ENCODE results near the gene PP2D1. TPM values are rescaled to one million over a fixed set of nuclear protein-coding genes. Genes with fewer than 3 reads are reported as not detected.
"Not testable (repeated sequence)": the region's sequence is repeated elsewhere in the genome, so short reads cannot be mapped to it uniquely, and the experiment has no call there.

PP2D1 gene
- under 1 TPM; 0.32 to 0.72 (median 0.44) TPM for polyA plus RNA-seq (ENCODE audit: insufficient read length in 4 of 4)

- no peak for DNase-seq (ENCODE audit: low read depth in 4 of 4, low spot score in 3 of 4)
Observed at GRCh38 chr3:20012164-20012563, at the start of gene PP2D1. PP2D1 (minus strand) TSS chr3:20012264; CDS start chr3:20012072, 192 bp downstream.

GRCh38 chr3:20060974-20061685 is 49.1 kb upstream of the PP2D1 start:
- DNase-seq (ENCODE audit: low read depth in 4 of 4, low spot score in 3 of 4): no peak

- DNase-seq (ENCODE audit: low read depth in 4 of 4, low spot score in 3 of 4): no peak
Observed at GRCh38 chr3:20059929-20060328, 47.9 kb upstream of the PP2D1 start.

GRCh38 chr3:20057612-20058180 is 45.6 kb upstream of the PP2D1 start:
- no peak for DNase-seq (ENCODE audit: low read depth in 4 of 4, low spot score in 3 of 4)

GRCh38 chr3:20056725-20057611 is 44.9 kb upstream of the PP2D1 start:
- no peak for DNase-seq (ENCODE audit: low read depth in 4 of 4, low spot score in 3 of 4)

- DNase-seq (ENCODE audit: low read depth in 4 of 4, low spot score in 3 of 4): no peak
Observed at GRCh38 chr3:20055842-20056241, 43.8 kb upstream of the PP2D1 start.

GRCh38 chr3:20055020-20055775 is 43.1 kb upstream of the PP2D1 start:
- no peak for DNase-seq (ENCODE audit: low read depth in 4 of 4, low spot score in 3 of 4)

- no peak for DNase-seq (ENCODE audit: low read depth in 4 of 4, low spot score in 3 of 4)
Observed at GRCh38 chr3:20054549-20054987, 42.5 kb upstream of the PP2D1 start.

- no peak for DNase-seq (ENCODE audit: low read depth in 4 of 4, low spot score in 3 of 4)
Observed at GRCh38 chr3:20052851-20053250, 40.8 kb upstream of the PP2D1 start.

GRCh38 chr3:20051123-20051806 is 39.2 kb upstream of the PP2D1 start:
- no peak for DNase-seq (ENCODE audit: low read depth in 4 of 4, low spot score in 3 of 4)

GRCh38 chr3:20047976-20048883 is 36.2 kb upstream of the PP2D1 start:
- no peak for DNase-seq (ENCODE audit: low read depth in 4 of 4, low spot score in 3 of 4)

- no peak for DNase-seq (ENCODE audit: low read depth in 4 of 4, low spot score in 3 of 4)
Observed at GRCh38 chr3:20047341-20047779, 35.3 kb upstream of the PP2D1 start.

GRCh38 chr3:20046556-20046955 is 34.5 kb upstream of the PP2D1 start:
- no peak for DNase-seq (ENCODE audit: low read depth in 4 of 4, low spot score in 3 of 4)

- DNase-seq (ENCODE audit: low read depth in 4 of 4, low spot score in 3 of 4): not testable (repeated sequence)
Observed at GRCh38 chr3:20045141-20045540, 33.1 kb upstream of the PP2D1 start.

GRCh38 chr3:20043825-20044224 is 31.8 kb upstream of the PP2D1 start:
- DNase-seq (ENCODE audit: low read depth in 4 of 4, low spot score in 3 of 4): no peak

GRCh38 chr3:20043396-20043795 is 31.3 kb upstream of the PP2D1 start:
- no peak for DNase-seq (ENCODE audit: low read depth in 4 of 4, low spot score in 3 of 4)

- no peak for DNase-seq (ENCODE audit: low read depth in 4 of 4, low spot score in 3 of 4)
Observed at GRCh38 chr3:20042331-20042730, 30.3 kb upstream of the PP2D1 start.

- DNase-seq (ENCODE audit: low read depth in 4 of 4, low spot score in 3 of 4): no peak
Observed at GRCh38 chr3:20041197-20041780, 29.2 kb upstream of the PP2D1 start.

Data from left renal pelvis (tissue), 4 donors.